Heart right ventricle (tissue), 16 donors: ENCODE measurements around the gene STOML1. TPM values are rescaled to one million over a fixed set of nuclear protein-coding genes. Genes with fewer than 3 reads are reported as not detected.

Experiments
- ATAC-seq, 8 donors: fragments of 200-7000 bp; cut with Tn5 transposase; one replicate each; pipeline ENCODE4 v1.9.1; 2020; ENCODE audit warnings: mild to moderate bottlenecking in 8 of 8, moderate library complexity in 8 of 8, moderate number of reproducible peaks in 1 of 8
- DNase-seq, 2 donors: peaks; one replicate each; pipeline ENCODE4 v3.0.0-alpha.2; 2020
- H3K27ac ChIP-seq, 10 donors: fragments of 200-600 bp; sonication (generic) in 2 of 10; one replicate each; pipeline versions ENCODE4 v1.5.0 to v1.8.0; 2020 to 2022; ENCODE audit warnings: mild to moderate bottlenecking in 3 of 10
- H3K27me3 ChIP-seq, 7 donors: fragments of 200-600 bp; one replicate each; pipeline ENCODE4 v1.8.0; 2021 to 2022; ENCODE audit warnings: mild to moderate bottlenecking in 2 of 7
- H3K36me3 ChIP-seq, 9 donors: fragments of 200-600 bp; sonication (generic) in 1 of 9; one replicate each; pipeline versions ENCODE4 v1.5.0 to v1.8.0; 2020 to 2022; ENCODE audit warnings: mild to moderate bottlenecking in 2 of 9
- H3K4me1 ChIP-seq, 9 donors: fragments of 200-600 bp; sonication (generic) in 1 of 9; one replicate each; pipeline versions ENCODE4 v1.5.0 to v1.8.0; 2020 to 2022; ENCODE audit warnings: mild to moderate bottlenecking in 4 of 9
- H3K4me3 ChIP-seq, 10 donors: fragments of 200-600 bp; sonication (generic) in 2 of 10; one replicate each; pipeline versions ENCODE4 v1.5.0 to v1.8.0; 2020 to 2022; ENCODE audit warnings: mild to moderate bottlenecking in 7 of 10, moderate library complexity in 2 of 10
- H3K9me3 ChIP-seq, 11 donors: fragments of 200-600 bp in 10 of 11; sonication (generic) in 2 of 11; one replicate each; pipeline versions ENCODE4 v1.5.0 to v1.8.0; 2013 to 2022; ENCODE audit warnings: mild to moderate bottlenecking in 2 of 11, control low read depth in 1 of 11, moderate library complexity in 1 of 11
- WGBS, 2 donors: extraction: QIAGEN DNeasy Blood & Tissue Kit; methylation state at CpG; one replicate each; pipeline ENCODE4 v1.1.7; 2013; ENCODE audit warnings: inconsistent platforms in 1 of 2; 5-methylcytosine and 5-hydroxymethylcytosine counted together
- intact Hi-C, 10 donors: fragments of 100-400 bp; cut with DNase I; formaldehyde crosslinking; loops; one replicate each; pipeline versions ENCODE4 v1.11.1 to v1.14.2; 2022
- polyA plus RNA-seq, 2 donors: library from polyadenylated mRNA; stranded (reverse); fragments of 200-250 nt; gene quantifications; one replicate each; pipeline ENCODE4 v1.2.3, GENCODE V29; 2013
- total RNA-seq, 10 donors: library from RNA; stranded (reverse); fragmentation: NEBNext Ultra II Directional in 3 of 10; extraction: Animal tissue kit (Norgen Biotek cat#: 25700) in 3 of 10; gene quantifications; one replicate each; pipeline versions ENCODE4 v1.2.1 to v1.2.4, GENCODE V29; 2021 to 2023
- TF ChIP-seq, protein P1 (sequence below), 9 donors: fragments of 200-600 bp; sonication (generic) in 2 of 9; IDR thresholded peaks; one replicate each; pipeline versions ENCODE4 v1.5.0 to v1.8.0; 2021 to 2022; ENCODE audit warnings: antibody characterized with exemption in 9 of 9, mild to moderate bottlenecking in 5 of 9, moderate library complexity in 1 of 9
- donor health status: Arrhythmogenic right ventricular cardiomyopathy.
- donor health status: ischemic (EF 13 %, LVEDD 7.1; RV severe dilation, severe dysfunction).
- donor health status: healthy with polysubstance abuse.
- donor health status: DM: no; HTN: yes; CAD: no.
- donor health status: DM: no; HTN: no; CAD: no.
- donor health status: ischemic (EF 25% LVEDD 6.9; RV normal size, moderate dysfunction).
- donor health status: ischemic (EF 25% LVEDD 5.7; RV mildly dilated, moderate dysfunction).
- donor health status: healthy.
- donor health status: DM: yes; HTN: yes; CAD: no.
- donor health status: Ischemic cardiomyopathy.
- donor health status: ischemic (EF 35%, LVEDD 5.7; RV mildly dilated, moderate dysfunction).
- donor health status: nonischemic (EF 11% LVEDD 7.7; RV severe dilation, severe dysfunction).
- donor health status: DM: yes; HTN: yes; CAD: no.
- donor health status: PGD.
- donor health status: ischemic (EF 29% LVEDD 5.4; RV normal size, mild dysfunction).
- donor health status: nonischemic (EF 23%, LVEDD 6.1; RV moderate dilation, normal function).

Gene STOML1
- total and polyA plus RNA-seq, 12 donors = 21.1 to 38.4 (median 28.2) TPM

DNA sequence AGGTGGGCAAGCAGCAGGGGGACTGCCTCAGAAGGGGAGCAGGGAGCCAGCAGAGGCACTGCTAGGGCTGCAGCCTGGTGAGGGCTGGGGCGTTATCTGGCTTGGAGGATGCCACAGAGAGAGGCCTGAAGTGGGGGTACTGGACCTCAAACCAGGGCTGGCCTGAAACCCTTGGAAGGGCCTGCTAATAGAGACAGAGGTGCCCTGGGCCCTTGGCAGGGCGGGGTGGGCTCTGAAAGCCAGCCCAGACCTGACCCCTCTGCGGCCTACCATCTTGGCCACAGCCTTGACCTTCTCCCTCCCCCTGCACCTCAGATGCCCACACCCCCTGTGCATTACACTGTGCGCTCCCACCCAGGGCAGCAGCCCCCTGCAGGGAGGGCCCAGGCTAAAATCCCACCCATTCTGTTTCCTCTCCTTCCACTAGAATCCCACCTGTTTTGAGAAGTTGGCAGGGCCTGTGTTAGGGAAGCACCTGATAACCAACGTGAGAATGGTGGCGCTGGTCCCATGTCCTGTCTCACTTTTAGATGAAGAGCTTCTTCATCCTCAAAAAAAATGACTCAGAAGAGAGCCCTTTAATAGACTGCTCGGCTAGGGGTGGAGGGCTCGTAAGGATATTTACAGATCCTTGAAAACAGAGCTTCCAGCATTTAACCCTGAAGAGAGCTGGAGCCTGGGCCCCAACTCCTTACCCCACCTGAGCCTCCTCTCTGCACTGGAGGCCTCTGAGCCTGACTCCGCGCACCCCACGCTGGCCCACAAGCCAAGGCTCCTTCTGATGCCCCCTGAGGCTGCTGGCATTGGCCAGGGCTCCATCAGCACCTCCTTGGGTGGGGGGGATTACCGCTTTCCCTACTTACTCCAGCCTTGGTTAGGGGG lies 36.0 kb downstream of the STOML1 start:
- no peak for ATAC-seq
- peaks cover 15 to 62% (median 41%) of the 10 kb centered on the region in 9 donors for H3K4me1 ChIP-seq
- no peak overlapping the region for H3K4me3 ChIP-seq
- no peaks in the 10 kb centered on the region for H3K27me3 ChIP-seq
- intact Hi-C loops = no loop called here
- peak overlapping the region in 4 of 10 donors; percentile 17 to 31 (median 23) for H3K27ac ChIP-seq
- WGBS, 2 donors = 87 to 90% methylated on average over 12 of the region's 12 CpGs
- TF ChIP-seq, protein P1, sequence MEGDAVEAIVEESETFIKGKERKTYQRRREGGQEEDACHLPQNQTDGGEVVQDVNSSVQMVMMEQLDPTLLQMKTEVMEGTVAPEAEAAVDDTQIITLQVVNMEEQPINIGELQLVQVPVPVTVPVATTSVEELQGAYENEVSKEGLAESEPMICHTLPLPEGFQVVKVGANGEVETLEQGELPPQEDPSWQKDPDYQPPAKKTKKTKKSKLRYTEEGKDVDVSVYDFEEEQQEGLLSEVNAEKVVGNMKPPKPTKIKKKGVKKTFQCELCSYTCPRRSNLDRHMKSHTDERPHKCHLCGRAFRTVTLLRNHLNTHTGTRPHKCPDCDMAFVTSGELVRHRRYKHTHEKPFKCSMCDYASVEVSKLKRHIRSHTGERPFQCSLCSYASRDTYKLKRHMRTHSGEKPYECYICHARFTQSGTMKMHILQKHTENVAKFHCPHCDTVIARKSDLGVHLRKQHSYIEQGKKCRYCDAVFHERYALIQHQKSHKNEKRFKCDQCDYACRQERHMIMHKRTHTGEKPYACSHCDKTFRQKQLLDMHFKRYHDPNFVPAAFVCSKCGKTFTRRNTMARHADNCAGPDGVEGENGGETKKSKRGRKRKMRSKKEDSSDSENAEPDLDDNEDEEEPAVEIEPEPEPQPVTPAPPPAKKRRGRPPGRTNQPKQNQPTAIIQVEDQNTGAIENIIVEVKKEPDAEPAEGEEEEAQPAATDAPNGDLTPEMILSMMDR (IDR thresholded peaks at IDR 0.05) = no peak
- H3K36me3 ChIP-seq = peaks cover 0 to 5% (median 0%) of the 10 kb centered on the region in 9 donors
- H3K9me3 ChIP-seq = no peaks in the 10 kb centered on the region
- DNase-seq = no peak

DNA sequence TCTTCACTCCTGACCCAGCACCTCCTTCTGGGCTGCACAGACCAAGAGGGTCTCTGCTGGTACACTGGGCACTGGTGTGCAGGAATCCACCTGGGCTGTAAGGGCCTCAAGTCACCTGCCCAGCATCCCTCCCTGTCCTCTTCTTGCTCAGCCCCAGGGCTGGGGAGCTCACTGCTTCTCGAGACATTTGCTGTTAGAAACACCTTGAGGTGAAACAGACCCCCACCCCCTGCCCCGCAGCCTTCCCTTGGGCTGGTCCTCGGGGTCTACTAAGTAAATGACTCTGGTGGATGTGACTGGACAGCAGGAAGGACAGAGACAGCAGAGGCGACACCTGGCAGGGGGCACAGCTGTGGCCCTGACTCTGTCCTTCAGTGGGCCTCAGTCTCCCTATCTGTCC lies 36.8 kb downstream of the STOML1 start:
- ATAC-seq (no peak), DNase-seq (no peak)
- intact Hi-C loops = no loop called here
- Histone ChIP-seq H3K27ac (no peak overlapping the region), H3K36me3 (peaks cover 0 to 5% (median 0%) of the 10 kb centered on the region in 9 donors), H3K4me3 (no peak overlapping the region), H3K9me3 (no peaks in the 10 kb centered on the region), H3K27me3 (no peaks in the 10 kb centered on the region), H3K4me1 (peaks cover 15 to 70% (median 46%) of the 10 kb centered on the region in 9 donors)
- TF ChIP-seq, protein P1 (IDR thresholded peaks at IDR 0.05) = no peak
- WGBS, 2 donors = 92 to 93% methylated on average over 4 of the region's 4 CpGs

DNA sequence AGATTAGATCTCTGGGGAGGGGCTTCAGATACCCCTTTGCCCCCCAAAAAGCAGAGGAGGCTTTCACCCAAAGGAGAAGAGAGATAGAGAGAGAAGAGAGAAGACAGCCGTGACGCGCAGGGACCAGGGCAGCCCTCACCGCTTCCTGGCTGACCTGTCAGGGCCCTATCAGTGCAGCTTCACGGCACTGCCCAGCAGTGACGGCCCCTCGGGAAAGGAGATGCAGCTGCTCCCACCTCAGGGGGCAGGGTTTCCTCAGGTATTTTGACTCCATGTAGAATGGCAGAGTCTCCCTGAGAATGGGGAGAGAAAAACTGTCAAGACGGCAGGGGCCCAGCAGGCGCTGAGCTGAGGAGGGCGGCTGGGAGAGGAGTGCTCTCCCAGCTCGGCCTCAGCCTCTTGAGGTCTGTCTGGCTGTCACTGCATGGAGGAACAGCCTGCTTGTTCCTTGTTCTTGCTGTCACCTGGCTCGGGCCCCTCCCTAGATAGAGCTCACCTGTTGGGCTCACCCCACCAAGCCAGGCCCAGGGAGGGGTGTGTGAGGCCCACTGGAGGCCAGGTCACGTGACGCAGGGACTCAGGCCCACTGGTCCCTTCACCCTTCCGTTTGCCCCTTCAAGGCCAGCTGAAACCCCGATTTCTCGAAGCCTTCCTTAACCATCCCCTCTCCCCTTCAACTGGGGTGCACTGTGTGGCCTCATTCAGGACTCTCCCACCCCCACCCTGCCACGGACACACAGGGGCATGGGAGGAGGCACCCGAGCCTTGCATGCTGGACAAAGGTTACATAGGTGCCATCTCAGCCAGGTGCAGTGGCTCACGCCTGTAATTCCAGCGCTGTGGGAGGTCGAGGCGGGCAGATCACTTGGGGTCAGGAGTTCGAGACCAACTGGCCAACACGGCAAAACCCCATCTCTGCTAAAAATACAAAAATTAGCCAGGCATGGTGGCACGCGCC lies 37.6 kb downstream of the STOML1 start:
- no peaks in the 10 kb centered on the region for H3K9me3 ChIP-seq
- H3K27ac ChIP-seq = peak overlapping the region in 3 of 10 donors; percentile 17 to 97 (median 95)
- H3K36me3 ChIP-seq = peaks cover 0 to 12% (median 4%) of the 10 kb centered on the region in 9 donors
- ATAC-seq = no peak
- H3K4me1 ChIP-seq = peaks cover 15 to 68% (median 45%) of the 10 kb centered on the region in 9 donors
- intact Hi-C loops = no loop called here
- 92 to 93% methylated on average over 27 of the region's 27 CpGs for WGBS, 2 donors
- no peaks in the 10 kb centered on the region for H3K27me3 ChIP-seq
- H3K4me3 ChIP-seq = no peak overlapping the region
- TF ChIP-seq, protein P1 (IDR thresholded peaks at IDR 0.05) = no peak
- DNase-seq = no peak
